ENCODE measurements around the gene MEA1. TPM values are rescaled to one million over a fixed set of nuclear protein-coding genes. Genes with fewer than 3 reads are reported as not detected.

MEA1 gene
- total RNA-seq, 1 donor from 2014 or later, result 42.7 TPM

- no peak for DNase-seq
- peak overlapping the region; percentile 94 for H3K4me3 Mint-ChIP-seq (ENCODE audit: unreplicated experiment)
- no peak for TF ChIP-seq CTCF (IDR thresholded peaks at IDR 0.05; ENCODE audit: partially characterized antibody, unreplicated experiment)
- H3K27ac Mint-ChIP-seq (ENCODE audit: unreplicated experiment), result peak overlapping the region; percentile 95
- no peaks in the 10 kb centered on the region for H3K36me3 Mint-ChIP-seq (ENCODE audit: unreplicated experiment)
- no peaks in the 10 kb centered on the region for H3K27me3 Mint-ChIP-seq (ENCODE audit: unreplicated experiment)
- H3K4me1 Mint-ChIP-seq (ENCODE audit: low read depth, unreplicated experiment), result peaks cover 9% of the 10 kb centered on the region
- peaks cover 14% of the 10 kb centered on the region for H3K9me3 Mint-ChIP-seq (ENCODE audit: unreplicated experiment)
Measured at GRCh38 chr6:43060034-43060754, 46.4 kb upstream of the MEA1 start.

GRCh38 chr6:43059168-43060033 is 45.7 kb upstream of the MEA1 start, which contains the start of the genes KLC4 and MRPL2:
Gene KLC4, plus strand, starts transcription at chr6:43059631. Its CDS starts 1,705 bp downstream, at chr6:43061336.
Gene MRPL2, minus strand, starts transcription at chr6:43059434. Its CDS starts 53 bp downstream, at chr6:43059381.
- DNase-seq, result peak; percentile 96
- Mint-ChIP-seq H3K4me1 (ENCODE audit: low read depth, unreplicated experiment) (peaks cover 9% of the 10 kb centered on the region), H3K9me3 (ENCODE audit: unreplicated experiment) (peaks cover 12% of the 10 kb centered on the region), H3K27me3 (ENCODE audit: unreplicated experiment) (no peaks in the 10 kb centered on the region), H3K27ac (ENCODE audit: unreplicated experiment) (peak within 1 kb of the TSS; percentile 95), H3K36me3 (ENCODE audit: unreplicated experiment) (no peaks in the 10 kb centered on the region), H3K4me3 (ENCODE audit: unreplicated experiment) (peak within 1 kb of the TSS; percentile 94)
- TF ChIP-seq CTCF (IDR thresholded peaks at IDR 0.05; ENCODE audit: partially characterized antibody, unreplicated experiment), result no peak

- Mint-ChIP-seq H3K4me3 (ENCODE audit: unreplicated experiment) (peak overlapping the region; percentile 94), H3K27me3 (ENCODE audit: unreplicated experiment) (no peaks in the 10 kb centered on the region), H3K36me3 (ENCODE audit: unreplicated experiment) (no peaks in the 10 kb centered on the region), H3K4me1 (ENCODE audit: low read depth, unreplicated experiment) (peaks cover 9% of the 10 kb centered on the region), H3K9me3 (ENCODE audit: unreplicated experiment) (peaks cover 15% of the 10 kb centered on the region), H3K27ac (ENCODE audit: unreplicated experiment) (peak overlapping the region; percentile 48)
- no peak for TF ChIP-seq CTCF (IDR thresholded peaks at IDR 0.05; ENCODE audit: partially characterized antibody, unreplicated experiment)
- DNase-seq, result no peak
Measured at GRCh38 chr6:43058531-43058930, 44.8 kb upstream of the MEA1 start.

- no peak for TF ChIP-seq CTCF (IDR thresholded peaks at IDR 0.05; ENCODE audit: partially characterized antibody, unreplicated experiment)
- Mint-ChIP-seq H3K4me3 (ENCODE audit: unreplicated experiment) (no peak overlapping the region), H3K9me3 (ENCODE audit: unreplicated experiment) (peaks cover 18% of the 10 kb centered on the region), H3K27ac (ENCODE audit: unreplicated experiment) (no peak overlapping the region), H3K36me3 (ENCODE audit: unreplicated experiment) (peaks cover 5% of the 10 kb centered on the region), H3K4me1 (ENCODE audit: low read depth, unreplicated experiment) (peaks cover 23% of the 10 kb centered on the region), H3K27me3 (ENCODE audit: unreplicated experiment) (peaks cover 6% of the 10 kb centered on the region)
- no peak for DNase-seq
Measured at GRCh38 chr6:43055966-43056365, 42.2 kb upstream of the MEA1 start.

Data from glutamatergic neuron (in vitro differentiated cells).